SK-N-SH treated with all-trans-retinoic acid at 6 μM for 48 hours (cell line): Measurements from ENCODE around the gene ATG2B.

ENCODE experiments used
- ARNTL ChIP-seq: fragments of 450-650 bp; formaldehyde crosslinking; IDR thresholded peaks from 2 replicates; pipeline ENCODE4 v1.5.0; 2020; ENCODE audit warnings: low read depth, mild to moderate bottlenecking, moderate library complexity, borderline replicate concordance
- BACH2 ChIP-seq: fragments of 250-450 bp; sonication (Bioruptor Pico); IDR thresholded peaks from 2 replicates; pipeline ENCODE4 v1.9.0; 2021; ENCODE audit warnings: mild to moderate bottlenecking, borderline replicate concordance
- GLIS3 ChIP-seq: fragments of 250-450 bp; sonication (Bioruptor Pico); IDR thresholded peaks from 2 replicates; pipeline ENCODE4 v1.5.0; 2020; ENCODE audit warnings: mild to moderate bottlenecking, moderate library complexity
- OSR1 ChIP-seq: fragments of 250-450 bp; sonication (Bioruptor Pico); IDR thresholded peaks from 2 replicates; pipeline ENCODE4 v1.8.0; 2022; ENCODE audit warnings: moderate library complexity, mild to moderate bottlenecking, inconsistent platforms
- TCF4 ChIP-seq: fragments of 250-450 bp; sonication (Bioruptor Pico); IDR thresholded peaks from 2 replicates; pipeline ENCODE4 v1.8.0; 2021; ENCODE audit warnings: mild to moderate bottlenecking, moderate library complexity, borderline replicate concordance
- TOX ChIP-seq: fragments of 250-450 bp; sonication (Bioruptor Pico); IDR thresholded peaks from 2 replicates; pipeline ENCODE4 v1.8.0; 2021; ENCODE audit warnings: mild to moderate bottlenecking, moderate library complexity, borderline replicate concordance
- TSHZ2 ChIP-seq: fragments of 250-450 bp; sonication (Bioruptor Pico); IDR thresholded peaks from 2 replicates; pipeline ENCODE4 v1.5.0; 2020; ENCODE audit warnings: mild to moderate bottlenecking, moderate library complexity
- ZC3H10 ChIP-seq: fragments of 250-450 bp; sonication (Bioruptor Pico); IDR thresholded peaks from 2 replicates; pipeline ENCODE4 v1.5.1; 2021; ENCODE audit warnings: mild to moderate bottlenecking, moderate library complexity

DNA sequence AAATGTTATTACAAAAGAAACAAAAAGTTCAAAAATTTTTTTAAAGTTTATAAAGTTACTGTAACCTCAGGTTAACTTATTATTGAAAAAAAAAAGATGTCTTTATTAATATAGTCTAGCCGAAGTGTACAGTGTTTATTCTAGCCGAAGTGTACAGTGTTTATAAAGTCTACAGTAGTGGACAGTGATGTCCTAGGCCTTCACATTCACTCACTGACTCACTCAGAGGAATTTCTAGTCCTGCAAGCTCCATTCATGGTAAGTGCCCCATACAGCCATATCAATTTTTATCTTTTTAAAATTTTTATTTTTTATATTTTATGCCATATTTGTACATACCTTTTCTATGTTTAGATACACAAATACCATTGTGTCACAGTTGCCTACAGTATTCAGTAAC lies 10.4 kb downstream of the ATG2B start:
- no peak for TF ChIP-seq OSR1 (CRISPR knock-in tag)
- TF ChIP-seq TSHZ2 (CRISPR knock-in tag): no peak
- TF ChIP-seq ZC3H10 (CRISPR knock-in tag): no peak
- no peak for TF ChIP-seq TCF4 (CRISPR knock-in tag)
- TF ChIP-seq TOX (CRISPR knock-in tag): no peak
- no peak for TF ChIP-seq BACH2 (CRISPR knock-in tag)
- no peak for TF ChIP-seq GLIS3 (CRISPR knock-in tag)
- no peak for TF ChIP-seq ARNTL (CRISPR knock-in tag)
